Endothelial cell of umbilical vein (primary cell): Measurements from ENCODE around the gene CCT6B.

Experiments used
- EZH2 ChIP-seq: IDR thresholded peaks from 2 replicates; pipeline ENCODE4 v1.6.1; 2012; ENCODE audit warnings: borderline replicate concordance, low read depth, mild to moderate bottlenecking, moderate library complexity, low read length, inconsistent platforms; ENCODE audit not compliant: severe bottlenecking
- FOS ChIP-seq: IDR thresholded peaks from 2 replicates; pipeline ENCODE4 v1.6.1; 2011; ENCODE audit warnings: mild to moderate bottlenecking, low read length, moderate library complexity, borderline replicate concordance; ENCODE audit not compliant: insufficient read depth
- JUN ChIP-seq: IDR thresholded peaks from 2 replicates; pipeline ENCODE4 v1.6.1; 2011; ENCODE audit warnings: borderline replicate concordance, low read depth; ENCODE audit not compliant: insufficient read length, insufficient read depth
- MYC ChIP-seq: IDR thresholded peaks from one replicate; pipeline ENCODE4 v1.6.1; 2011; ENCODE audit warnings: mild to moderate bottlenecking, low read depth, low read length
- POLR2A ChIP-seq: IDR thresholded peaks from 2 replicates; pipeline ENCODE4 v1.6.1; 2012; ENCODE audit warnings: low read depth, mild to moderate bottlenecking, control low read depth, low read length
- POLR2AphosphoS5 ChIP-seq: IDR thresholded peaks from 2 replicates; pipeline ENCODE4 v1.6.1; 2012; ENCODE audit warnings: low read depth, mild to moderate bottlenecking, control low read depth, low read length, moderate library complexity; ENCODE audit not compliant: insufficient read depth
- TF ChIP-seq, protein P1 (sequence below), 2 donors: IDR thresholded peaks; 1 replicate in 1 of 2; 2 replicates in 1 of 2; pipeline ENCODE4 v1.5.1; 2011; ENCODE audit warnings: low read length in 2 of 2, mild to moderate bottlenecking in 2 of 2, moderate library complexity in 2 of 2, control low read depth in 1 of 2, inconsistent platforms in 1 of 2, low read depth in 1 of 2; ENCODE audit not compliant: insufficient read depth in 1 of 2; ENCODE audit errors: extremely low read depth in 1 of 2

DNA sequence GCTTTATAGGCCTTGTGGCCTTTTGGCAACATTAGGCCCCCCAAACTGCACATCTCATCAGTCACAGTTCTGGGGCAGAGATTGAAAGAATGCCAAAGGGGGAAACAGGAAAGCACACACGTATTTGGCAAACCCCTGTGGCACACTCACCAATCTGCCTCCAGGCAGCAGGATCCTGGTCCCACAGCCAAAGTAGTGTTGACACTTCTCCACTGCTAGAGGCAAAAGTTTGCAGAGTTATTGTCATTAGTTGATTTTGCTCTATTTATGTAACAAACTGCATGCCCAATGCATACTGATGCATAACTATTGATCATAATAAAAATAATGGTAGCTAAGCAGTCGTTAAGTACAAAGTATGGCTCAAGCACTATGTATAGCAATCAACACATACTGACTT lies 45.1 kb downstream of the CCT6B start:
- no peak for TF ChIP-seq FOS
- no peak for TF ChIP-seq POLR2AphosphoS5
- no peak for TF ChIP-seq POLR2A
- TF ChIP-seq EZH2, result no peak
- no peak for TF ChIP-seq JUN
- TF ChIP-seq, protein P1, sequence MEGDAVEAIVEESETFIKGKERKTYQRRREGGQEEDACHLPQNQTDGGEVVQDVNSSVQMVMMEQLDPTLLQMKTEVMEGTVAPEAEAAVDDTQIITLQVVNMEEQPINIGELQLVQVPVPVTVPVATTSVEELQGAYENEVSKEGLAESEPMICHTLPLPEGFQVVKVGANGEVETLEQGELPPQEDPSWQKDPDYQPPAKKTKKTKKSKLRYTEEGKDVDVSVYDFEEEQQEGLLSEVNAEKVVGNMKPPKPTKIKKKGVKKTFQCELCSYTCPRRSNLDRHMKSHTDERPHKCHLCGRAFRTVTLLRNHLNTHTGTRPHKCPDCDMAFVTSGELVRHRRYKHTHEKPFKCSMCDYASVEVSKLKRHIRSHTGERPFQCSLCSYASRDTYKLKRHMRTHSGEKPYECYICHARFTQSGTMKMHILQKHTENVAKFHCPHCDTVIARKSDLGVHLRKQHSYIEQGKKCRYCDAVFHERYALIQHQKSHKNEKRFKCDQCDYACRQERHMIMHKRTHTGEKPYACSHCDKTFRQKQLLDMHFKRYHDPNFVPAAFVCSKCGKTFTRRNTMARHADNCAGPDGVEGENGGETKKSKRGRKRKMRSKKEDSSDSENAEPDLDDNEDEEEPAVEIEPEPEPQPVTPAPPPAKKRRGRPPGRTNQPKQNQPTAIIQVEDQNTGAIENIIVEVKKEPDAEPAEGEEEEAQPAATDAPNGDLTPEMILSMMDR (IDR thresholded peaks at IDR 0.05; ENCODE audit: extremely low read depth in 1 of 2, insufficient read depth in 1 of 2, low read depth in 1 of 2, low read length in 2 of 2), result no peak
- TF ChIP-seq MYC, result no peak
